GM21737 (cell line): ENCODE measurements around the gene PTX3.

Experiments used
- ATAC-seq: cut with Tn5 transposase; IDR thresholded peaks from one replicate; pipeline ENCODE4 v1.9.1; 2021; ENCODE audit warnings: mild to moderate bottlenecking, moderate library complexity; ENCODE audit not compliant: unreplicated experiment

The PTX3 gene

GRCh38 chr3:157436583-157437291, at the start of gene PTX3:
Gene PTX3, plus strand, starts transcription at chr3:157436850. Its CDS starts 84 bp downstream, at chr3:157436934.
- no peak for ATAC-seq

DNA sequence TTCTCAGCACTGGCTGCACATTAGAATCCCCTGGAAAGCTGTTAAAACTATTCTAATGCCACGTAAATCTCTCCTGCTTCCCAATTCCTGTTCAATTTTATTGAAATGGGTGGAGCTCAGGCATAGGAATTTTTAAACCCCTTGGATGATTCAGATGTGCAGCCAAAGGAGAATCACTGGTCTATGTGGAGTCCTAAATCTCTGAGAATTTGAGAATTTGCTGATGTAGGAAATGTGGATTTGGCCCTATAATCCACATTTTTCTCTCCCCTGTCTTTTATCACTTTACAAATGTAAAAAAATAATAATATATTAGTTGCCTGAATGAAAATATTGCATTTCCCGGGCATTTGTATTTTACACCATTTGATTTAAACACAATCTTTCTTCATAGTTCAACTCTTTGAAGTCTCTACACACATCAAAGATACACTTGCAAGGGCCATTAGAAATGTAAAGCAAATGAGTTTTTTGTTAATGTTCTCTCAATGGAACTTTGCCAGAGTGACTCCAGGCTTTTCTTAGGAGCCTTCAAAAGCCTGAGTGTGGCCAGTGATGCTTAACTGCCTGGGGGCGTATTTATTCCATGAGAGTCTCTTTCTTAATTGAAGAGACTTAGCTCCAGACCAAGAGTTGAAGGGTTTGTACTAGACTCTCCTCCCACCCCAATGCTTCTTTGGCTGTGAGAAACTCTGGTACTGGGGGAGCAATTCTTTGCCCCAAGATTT, 48.8 kb upstream of the PTX3 start:
- ATAC-seq = no peak

DNA sequence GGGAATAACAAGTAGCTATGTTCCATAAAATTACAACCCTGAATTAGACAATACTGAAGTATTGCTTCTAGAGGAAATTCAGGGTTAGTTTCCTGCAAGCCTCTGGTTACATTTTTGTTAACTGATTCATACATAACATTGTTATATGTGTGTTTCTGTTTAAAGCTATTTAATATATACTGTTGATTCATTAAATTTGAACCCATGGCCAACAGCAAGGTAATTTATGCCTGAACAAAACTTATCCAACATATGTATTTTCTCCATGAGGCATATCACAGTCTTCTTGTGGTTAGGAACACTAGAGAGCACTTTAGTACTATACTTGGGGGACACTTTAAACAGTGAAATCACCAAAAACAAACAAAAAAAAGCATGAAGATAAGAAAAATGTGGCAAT, 47.7 kb upstream of the PTX3 start:
- no peak for ATAC-seq

DNA sequence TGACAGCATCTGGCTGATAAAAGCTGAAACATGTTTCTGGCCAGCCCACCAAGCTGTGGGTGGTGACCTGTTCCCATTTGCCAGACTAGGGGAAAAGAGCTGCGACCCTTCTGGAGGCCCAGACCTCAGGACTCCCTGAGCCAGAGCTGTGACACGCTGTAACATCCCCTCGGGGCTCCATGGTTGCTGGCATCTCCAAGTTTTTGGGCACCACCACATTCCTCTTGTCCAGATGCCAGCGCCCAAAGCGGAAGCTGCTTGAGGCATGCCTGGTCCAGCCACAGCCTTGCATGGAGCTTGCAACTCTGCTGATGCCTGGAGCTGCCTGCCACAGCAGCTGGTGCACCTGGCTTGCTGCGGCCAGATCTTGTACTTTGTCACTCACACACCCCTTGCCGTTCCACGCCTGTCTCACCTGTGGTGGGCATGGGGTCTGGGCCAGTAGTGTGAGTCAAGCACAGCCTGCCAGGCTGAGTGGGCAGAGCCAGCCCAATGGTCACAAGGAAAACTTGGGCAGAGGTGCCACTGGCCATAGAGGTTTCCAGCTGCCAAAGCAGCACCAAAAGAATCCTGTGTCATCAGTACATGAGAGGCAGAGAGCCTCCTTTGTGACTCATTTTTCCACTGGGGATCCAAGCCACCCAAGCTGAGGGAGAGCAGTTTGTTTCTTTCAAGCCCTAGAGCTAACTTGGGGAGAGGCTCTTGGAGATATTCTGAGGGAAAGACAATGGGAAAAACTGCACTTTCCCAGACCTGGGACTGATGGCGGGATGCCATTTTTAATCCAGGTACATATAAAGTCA, 45.7 kb upstream of the PTX3 start:
- no peak for ATAC-seq

GRCh38 chr3:157392104-157392503, 44.5 kb upstream of the PTX3 start:
- ATAC-seq = no peak

GRCh38 chr3:157393113-157393512, 43.5 kb upstream of the PTX3 start:
- no peak for ATAC-seq

DNA sequence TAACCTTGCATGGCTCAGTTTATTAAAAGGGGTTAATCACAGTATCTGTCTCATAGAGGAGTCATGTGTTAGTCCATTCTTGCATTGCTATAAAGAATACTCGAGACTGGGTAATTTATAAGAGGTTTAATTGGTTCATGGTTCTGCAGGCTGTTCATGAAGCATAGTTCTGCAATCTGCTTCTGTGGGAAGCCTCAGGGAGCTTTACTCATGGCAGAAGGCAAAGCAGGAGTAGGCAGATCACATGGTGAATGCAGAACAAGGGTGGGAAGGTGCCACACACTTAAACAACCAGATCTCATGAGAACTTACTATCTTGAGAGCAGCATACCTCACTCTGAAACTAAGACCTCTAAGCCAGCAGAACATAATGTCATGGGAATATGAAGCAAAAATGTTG, 42.2 kb upstream of the PTX3 start:
- ATAC-seq = no peak

- no peak for ATAC-seq
Observed at GRCh38 chr3:157398598-157398997, 38.1 kb upstream of the PTX3 start.

- ATAC-seq = no peak
Observed at GRCh38 chr3:157404381-157404780, 32.3 kb upstream of the PTX3 start.

- ATAC-seq = no peak
Observed at GRCh38 chr3:157405457-157405856, 31.2 kb upstream of the PTX3 start.

DNA sequence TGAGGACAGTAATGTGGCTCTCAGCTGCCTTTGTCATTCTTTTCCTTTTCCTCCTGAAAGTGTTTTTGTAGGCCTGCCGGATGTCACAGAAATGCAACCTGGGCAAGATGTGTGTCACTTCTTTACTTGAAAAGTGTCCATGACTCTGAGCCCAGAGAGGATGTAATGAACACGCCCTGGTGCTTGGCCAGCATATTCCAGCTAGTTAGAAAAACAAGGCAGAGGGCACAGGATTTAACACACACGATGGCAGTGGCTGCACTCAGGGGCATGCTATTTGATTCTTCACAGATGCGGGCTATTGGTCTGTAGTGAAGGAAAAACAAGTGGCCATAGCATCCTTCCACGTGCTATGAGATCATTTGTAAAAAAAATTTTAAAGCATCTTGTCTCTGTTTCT, 30.3 kb upstream of the PTX3 start:
- ATAC-seq = no peak

GRCh38 chr3:157407769-157408168, 28.9 kb upstream of the PTX3 start:
- no peak for ATAC-seq

DNA sequence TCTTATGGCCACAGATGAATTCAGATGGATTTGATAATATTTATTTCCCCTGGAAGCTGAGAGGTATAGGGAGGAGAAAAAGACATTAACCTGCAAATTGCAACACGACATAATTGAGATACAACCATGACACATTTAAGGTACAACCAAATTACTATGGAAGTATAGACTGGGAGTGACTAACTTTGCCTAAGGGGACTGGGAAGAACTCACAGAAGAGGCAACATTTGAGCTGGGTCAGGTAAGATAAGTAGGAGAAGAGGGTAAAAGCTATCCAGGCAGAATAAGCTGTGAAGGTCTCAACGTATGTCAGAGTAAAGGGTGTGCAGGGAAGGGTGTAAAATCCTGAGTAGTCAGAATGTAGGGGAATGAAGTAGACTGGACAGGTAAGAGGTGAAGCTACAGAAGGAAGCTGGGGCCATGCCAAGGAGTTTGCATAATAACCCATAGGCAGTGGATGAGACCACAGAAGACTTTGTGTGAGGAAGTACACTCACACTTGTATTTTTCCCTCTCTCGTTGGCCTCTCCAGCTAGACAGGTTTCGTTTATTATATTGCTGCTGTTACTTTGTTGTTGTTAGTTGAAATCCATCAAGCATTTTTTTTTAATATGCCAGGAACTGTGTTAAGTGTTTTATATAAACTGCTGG, 28.0 kb upstream of the PTX3 start:
- no peak for ATAC-seq

DNA sequence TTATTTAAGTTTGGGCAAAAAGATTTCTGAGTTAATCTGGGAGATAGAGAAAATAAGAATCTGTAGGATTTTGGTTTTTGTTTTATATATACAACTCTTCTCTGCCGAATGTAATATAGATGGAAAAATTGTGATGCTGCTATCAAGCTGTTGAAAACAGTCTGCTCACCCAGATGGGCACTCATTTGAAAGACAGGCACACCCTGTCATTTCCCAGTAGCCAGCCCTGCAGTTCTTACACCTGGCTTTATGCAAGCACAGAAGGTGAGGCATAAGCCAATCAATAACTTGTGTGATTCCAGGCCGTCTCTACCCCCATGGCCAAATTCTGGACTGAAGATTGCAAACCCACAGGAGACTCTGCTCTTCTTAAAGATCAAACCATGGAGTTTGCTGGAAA, 27.1 kb upstream of the PTX3 start:
- no peak for ATAC-seq

GRCh38 chr3:157410945-157411344, 25.7 kb upstream of the PTX3 start:
- no peak for ATAC-seq

DNA sequence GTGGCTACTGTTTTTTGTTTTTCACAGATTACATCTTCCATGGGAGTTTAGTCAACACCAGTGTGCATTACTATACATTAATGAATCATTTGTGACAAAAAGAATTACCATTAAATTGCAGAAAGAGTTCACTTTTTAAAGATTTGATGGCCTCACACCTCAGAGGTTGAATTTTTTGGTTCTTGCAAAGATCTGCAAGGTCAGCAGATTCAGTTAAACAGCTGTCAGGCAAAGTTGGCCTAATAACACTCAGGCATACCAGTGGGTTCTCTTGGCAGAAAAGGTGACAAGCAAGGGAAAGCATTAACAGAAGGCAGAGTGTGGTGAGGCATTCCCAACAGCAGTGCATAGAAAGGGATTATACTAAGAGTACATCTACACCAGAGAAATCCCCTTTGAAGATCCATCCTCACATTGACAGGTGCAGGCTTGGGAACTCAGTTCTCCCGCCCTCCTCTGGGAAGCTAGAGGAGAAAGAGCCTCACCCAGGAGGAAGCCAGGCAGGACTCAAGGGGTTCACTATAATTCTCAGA, 24.3 kb upstream of the PTX3 start:
- no peak for ATAC-seq

GRCh38 chr3:157414861-157415260, 21.8 kb upstream of the PTX3 start:
- no peak for ATAC-seq

DNA sequence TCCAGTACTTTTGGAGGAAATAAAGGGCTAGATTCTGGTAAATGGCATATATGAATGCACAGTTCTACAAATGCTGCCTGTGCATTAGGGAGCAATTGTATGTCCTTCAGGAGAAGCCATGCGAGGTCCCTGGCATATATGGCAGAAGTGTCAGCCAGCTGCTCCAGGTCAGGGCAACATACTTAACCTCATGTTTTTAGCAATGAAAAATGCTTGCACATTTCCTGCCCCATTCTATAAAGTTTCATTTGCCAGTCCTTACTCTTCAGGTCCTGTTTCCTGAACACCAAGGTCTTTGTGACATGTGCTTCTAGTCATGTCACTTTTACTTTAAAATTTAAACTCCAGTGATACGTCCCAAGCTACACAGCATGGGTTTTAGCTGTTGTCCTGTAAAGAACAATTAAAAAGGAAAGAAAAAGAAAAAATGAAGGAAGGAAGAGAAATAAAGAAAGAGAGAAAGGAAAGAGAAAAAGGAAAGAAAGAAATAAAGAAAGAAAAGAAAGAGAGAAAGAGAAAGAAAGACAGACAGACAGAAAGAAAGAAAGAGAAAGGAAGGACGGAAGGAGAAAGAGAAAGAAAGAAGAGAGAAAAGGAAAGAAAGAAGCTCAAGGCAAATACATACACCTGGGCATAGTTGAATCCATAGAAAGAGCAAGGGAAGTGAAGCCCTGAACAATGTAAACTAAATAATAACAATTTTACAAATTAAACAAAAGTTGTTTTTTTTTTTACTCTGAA, 20.1 kb upstream of the PTX3 start:
- no peak for ATAC-seq

DNA sequence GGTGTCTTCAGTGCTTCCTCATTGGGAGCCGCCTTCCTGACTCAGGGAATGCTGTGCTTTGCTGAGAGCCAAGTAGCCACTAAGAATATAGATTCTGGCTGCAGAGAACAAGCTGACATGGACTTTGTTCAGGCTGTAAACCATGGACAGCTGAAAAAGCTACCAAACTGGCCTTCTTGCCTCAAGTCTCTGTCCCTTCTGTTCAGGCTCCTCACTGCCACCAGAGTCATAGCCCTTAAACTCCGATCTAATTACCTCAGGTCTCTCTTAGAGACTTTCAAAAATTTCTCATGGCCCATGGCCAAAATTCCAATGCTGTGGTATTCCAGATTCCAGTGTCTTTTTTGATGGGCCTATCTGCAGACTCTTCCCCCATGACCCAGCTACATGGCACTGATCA, 19.4 kb upstream of the PTX3 start:
- no peak for ATAC-seq

DNA sequence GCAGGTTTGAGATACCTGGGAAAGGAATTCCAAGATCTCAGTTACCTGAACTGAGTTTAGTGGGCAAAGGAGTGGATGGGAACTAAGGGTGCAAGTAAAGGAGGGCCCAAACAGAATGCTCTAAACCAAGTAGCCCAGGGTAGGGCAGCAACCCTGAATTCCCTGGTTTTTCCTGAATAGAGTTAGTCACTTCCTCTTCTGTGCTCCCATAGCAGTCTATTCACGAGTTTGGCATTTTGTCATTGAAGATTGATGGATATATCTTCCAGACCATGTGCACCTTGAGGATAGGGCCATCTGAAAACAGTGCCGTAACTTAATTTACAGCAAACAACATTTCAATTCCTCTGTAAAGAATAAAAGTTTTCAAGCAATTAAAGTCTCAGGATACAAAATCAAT, 18.5 kb upstream of the PTX3 start:
- ATAC-seq = no peak
